ENCODE data around the gene NUP58. TPM values are rescaled to one million over a fixed set of nuclear protein-coding genes. Genes with fewer than 3 reads are reported as not detected.

The NUP58 gene, protein sequence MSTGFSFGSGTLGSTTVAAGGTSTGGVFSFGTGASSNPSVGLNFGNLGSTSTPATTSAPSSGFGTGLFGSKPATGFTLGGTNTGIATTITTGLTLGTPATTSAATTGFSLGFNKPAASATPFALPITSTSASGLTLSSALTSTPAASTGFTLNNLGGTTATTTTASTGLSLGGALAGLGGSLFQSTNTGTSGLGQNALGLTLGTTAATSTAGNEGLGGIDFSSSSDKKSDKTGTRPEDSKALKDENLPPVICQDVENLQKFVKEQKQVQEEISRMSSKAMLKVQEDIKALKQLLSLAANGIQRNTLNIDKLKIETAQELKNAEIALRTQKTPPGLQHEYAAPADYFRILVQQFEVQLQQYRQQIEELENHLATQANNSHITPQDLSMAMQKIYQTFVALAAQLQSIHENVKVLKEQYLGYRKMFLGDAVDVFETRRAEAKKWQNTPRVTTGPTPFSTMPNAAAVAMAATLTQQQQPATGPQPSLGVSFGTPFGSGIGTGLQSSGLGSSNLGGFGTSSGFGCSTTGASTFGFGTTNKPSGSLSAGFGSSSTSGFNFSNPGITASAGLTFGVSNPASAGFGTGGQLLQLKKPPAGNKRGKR
- total RNA-seq = 132 TPM

DNA sequence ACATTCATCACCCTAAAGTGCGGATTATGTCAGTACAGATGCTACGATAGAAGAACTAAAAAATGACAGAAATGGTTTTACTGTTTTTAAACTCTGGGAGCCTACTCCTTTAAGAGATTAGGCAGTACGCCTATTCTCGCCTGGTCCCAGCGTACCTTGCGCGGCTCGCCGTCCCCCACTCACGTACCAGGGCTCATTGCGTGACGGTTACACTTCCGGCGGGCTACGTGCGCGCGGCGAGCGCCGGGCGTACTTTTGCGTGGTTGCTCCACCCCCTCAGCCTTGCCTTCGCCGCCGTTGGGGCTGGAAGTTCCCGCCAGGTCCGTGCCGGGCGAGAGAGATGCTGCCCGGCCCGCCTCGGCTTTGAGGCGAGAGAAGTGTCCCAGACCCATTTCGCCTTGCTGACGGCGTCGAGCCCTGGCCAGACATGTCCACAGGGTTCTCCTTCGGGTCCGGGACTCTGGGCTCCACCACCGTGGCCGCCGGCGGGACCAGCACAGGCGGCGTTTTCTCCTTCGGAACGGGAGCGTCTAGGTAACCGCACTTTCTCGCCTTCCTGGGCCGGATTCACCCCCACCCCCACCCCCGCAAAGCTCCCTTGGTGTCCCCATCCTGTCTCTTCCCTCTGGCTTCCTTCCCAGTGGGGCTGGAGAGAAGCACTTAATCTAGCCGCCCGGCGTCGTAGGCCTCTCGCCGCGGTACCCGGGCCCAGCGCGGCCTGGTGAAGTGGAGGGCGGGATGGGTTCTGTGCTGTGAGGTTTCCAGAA lies at the start of gene NUP58:
Gene NUP58, plus strand, starts transcription at position 279 of the 767 bp plus-strand sequence. Its CDS starts 149 bp downstream, at position 428.

DNA sequence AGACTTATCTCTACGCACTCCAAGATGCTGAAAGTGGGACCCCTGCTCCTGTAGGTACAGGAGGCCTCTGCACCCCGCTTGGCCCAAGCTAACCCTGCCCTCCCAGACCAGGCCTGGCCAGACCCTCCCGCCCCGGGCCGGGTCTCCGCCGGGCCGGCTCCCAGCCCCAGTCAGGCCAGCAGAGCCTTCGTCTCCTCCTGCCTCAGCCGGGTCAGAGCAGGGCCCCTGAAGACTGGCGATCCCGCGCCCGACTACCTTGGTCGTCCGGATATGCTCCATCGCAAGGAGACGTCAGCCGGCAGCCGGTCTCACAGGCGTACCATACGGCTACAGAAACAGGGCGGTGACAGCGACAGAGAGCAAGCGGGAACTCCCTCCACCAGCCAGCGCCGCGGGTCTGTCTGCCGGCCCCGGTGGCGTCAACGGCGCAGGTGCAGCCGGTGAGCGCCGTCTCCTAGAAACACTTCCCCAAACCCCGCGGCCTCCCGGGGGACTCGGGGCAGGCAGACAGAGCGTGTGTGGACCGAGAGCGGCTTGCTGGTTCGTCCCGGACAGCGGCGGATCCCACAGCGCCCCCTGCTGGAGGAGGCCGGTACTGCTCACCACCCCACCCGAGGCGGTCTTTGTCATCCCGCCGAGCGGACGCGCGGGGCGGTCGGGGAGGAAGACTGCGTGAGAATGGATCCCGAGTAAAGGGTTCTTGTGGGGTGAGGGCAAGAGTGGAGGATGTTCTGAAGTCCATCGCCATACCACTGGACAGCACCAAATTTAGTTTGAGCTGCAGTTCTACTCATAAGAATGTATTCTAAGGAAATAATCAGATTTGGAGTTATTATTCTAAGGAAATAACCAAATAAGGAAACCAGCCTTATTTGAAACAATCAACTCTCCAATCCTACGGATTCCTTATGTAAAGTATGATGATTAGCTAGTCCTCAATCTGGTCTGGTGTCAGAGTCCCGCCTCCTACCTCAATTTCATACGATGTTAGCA lies 14.2 kb upstream of the NUP58 start, which contains the start of gene MTMR6:
Gene MTMR6, minus strand, starts transcription at position 520 of the 993 bp plus-strand sequence. Its CDS starts 241 bp downstream, at position 279.

GRCh38 chr13:25371875-25372283 lies 70.5 kb downstream of the NUP58 start, which contains the start of gene ATP8A2:
ATP8A2 (plus strand) TSS chr13:25371974; CDS start chr13:25372213, 239 bp downstream.

Other genes starting within 250 kb of the NUP58 start
- gene PABPC3, start 205.5 kb upstream of the NUP58 start, total RNA-seq = 0.31 TPM
- gene AMER2, start 129.3 kb upstream of the NUP58 start, total RNA-seq = 153 TPM
- gene MTMR6, start 14.1 kb upstream of the NUP58 start, total RNA-seq = 36.3 TPM
- gene ATP8A2, start 70.3 kb downstream of the NUP58 start, total RNA-seq = 66.4 TPM

Measured in parietal lobe (tissue), 1 donor.